HEK293T (cell line): ENCODE results near the gene TANC1.

ENCODE experiments used
- ARNT ChIP-seq: fragments of 450-650 bp; IDR thresholded peaks from 2 replicates; pipeline ENCODE4 v1.6.1; 2017; ENCODE audit warnings: mild to moderate bottlenecking
- BHLHE40 ChIP-seq: fragments of 450-650 bp; IDR thresholded peaks from 2 replicates; pipeline ENCODE4 v1.6.1; 2016; ENCODE audit warnings: mild to moderate bottlenecking, moderate library complexity, borderline replicate concordance
- CTBP1 ChIP-seq: fragments of 450-650 bp; IDR thresholded peaks from 2 replicates; pipeline ENCODE4 v1.6.1; 2016; ENCODE audit warnings: borderline replicate concordance
- FOXA1 ChIP-seq: fragments of 450-650 bp; IDR thresholded peaks from 2 replicates; pipeline ENCODE4 v1.6.1; 2016; ENCODE audit warnings: mild to moderate bottlenecking
- FOXK2 ChIP-seq: fragments of 450-650 bp; IDR thresholded peaks from 2 replicates; pipeline ENCODE4 v1.6.1; 2016; ENCODE audit warnings: mild to moderate bottlenecking
- FOXM1 ChIP-seq: fragments of 450-650 bp; IDR thresholded peaks from 2 replicates; pipeline ENCODE4 v1.6.1; 2017; ENCODE audit warnings: mild to moderate bottlenecking, borderline replicate concordance
- LEF1 ChIP-seq: fragments of 450-650 bp; IDR thresholded peaks from 2 replicates; pipeline ENCODE4 v1.6.1; 2017; ENCODE audit warnings: mild to moderate bottlenecking, borderline replicate concordance
- SP1 ChIP-seq: fragments of 450-650 bp; IDR thresholded peaks from 2 replicates; pipeline ENCODE4 v1.6.1; 2017
- TARDBP ChIP-seq: fragments of 450-650 bp; IDR thresholded peaks from 2 replicates; pipeline ENCODE4 v1.6.1; 2016
- ZNF384 ChIP-seq: fragments of 450-650 bp; IDR thresholded peaks from 2 replicates; pipeline ENCODE4 v1.6.1; 2016
- TF ChIP-seq, protein P1 (sequence below): fragments of 450-650 bp; IDR thresholded peaks from 2 replicates; pipeline ENCODE4 v1.6.1; 2016

DNA sequence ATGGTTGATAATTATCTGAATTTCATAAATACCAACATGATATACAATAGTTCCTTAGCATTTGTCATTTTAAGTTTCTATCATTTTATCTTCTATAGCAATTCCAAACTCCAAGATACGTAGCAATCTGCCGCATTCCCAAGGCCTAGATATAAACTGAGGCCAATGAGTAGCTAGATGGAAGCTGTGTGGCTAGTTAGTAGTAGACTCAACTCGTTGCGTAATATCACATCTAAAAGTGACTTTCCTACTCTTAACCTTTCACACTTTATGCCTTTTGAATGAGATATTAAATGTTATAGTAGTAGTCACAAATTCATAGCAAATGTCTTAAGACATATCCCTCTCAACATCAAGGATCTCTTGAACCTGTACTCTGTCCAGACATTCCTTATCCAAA is 284.5 kb downstream of the TANC1 start:
- no peak for TF ChIP-seq FOXK2
- TF ChIP-seq ARNT: no peak
- TF ChIP-seq LEF1: no peak
- TF ChIP-seq SP1: no peak
- no peak for TF ChIP-seq FOXM1
- no peak for TF ChIP-seq CTBP1
- TF ChIP-seq TARDBP: no peak
- no peak for TF ChIP-seq BHLHE40
- no peak for TF ChIP-seq FOXA1
- no peak for TF ChIP-seq ZNF384
- TF ChIP-seq, protein P1, sequence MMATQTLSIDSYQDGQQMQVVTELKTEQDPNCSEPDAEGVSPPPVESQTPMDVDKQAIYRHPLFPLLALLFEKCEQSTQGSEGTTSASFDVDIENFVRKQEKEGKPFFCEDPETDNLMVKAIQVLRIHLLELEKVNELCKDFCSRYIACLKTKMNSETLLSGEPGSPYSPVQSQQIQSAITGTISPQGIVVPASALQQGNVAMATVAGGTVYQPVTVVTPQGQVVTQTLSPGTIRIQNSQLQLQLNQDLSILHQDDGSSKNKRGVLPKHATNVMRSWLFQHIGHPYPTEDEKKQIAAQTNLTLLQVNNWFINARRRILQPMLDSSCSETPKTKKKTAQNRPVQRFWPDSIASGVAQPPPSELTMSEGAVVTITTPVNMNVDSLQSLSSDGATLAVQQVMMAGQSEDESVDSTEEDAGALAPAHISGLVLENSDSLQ: no peak
